Karpas-422 (cell line): ENCODE results near the gene SYTL3. TPM values are rescaled to one million over a fixed set of nuclear protein-coding genes. Genes with fewer than 3 reads are reported as not detected.

Source experiments
- DNase-seq: peaks from one replicate; pipeline ENCODE4 v3.0.0-alpha.2; 2015
- H2AFZ ChIP-seq: fragments of 200-600 bp; sonication (generic); 2 replicates; pipeline ENCODE4 v1.6.1; 2014; ENCODE audit warnings: antibody characterized with exemption, low read length, mixed read lengths
- H3K27ac ChIP-seq: fragments of 200-600 bp; sonication (generic); 2 replicates; pipeline ENCODE4 v1.5.1; 2014; ENCODE audit warnings: mild to moderate bottlenecking, low read length, moderate library complexity
- H3K27me3 ChIP-seq: fragments of 200-600 bp; sonication (generic); 2 replicates; pipeline ENCODE4 v1.6.1; 2014; ENCODE audit warnings: low read length, mixed read lengths
- H3K36me3 ChIP-seq: fragments of 200-600 bp; sonication (generic); 2 replicates; pipeline ENCODE4 v1.6.1; 2014; ENCODE audit warnings: low read length, mixed read lengths; ENCODE audit not compliant: insufficient read depth
- H3K4me1 ChIP-seq: fragments of 200-600 bp; sonication (generic); 2 replicates; pipeline ENCODE4 v1.6.1; 2014; ENCODE audit warnings: mild to moderate bottlenecking, low read length, mixed read lengths
- H3K4me2 ChIP-seq: fragments of 200-600 bp; sonication (generic); 2 replicates; pipeline ENCODE4 v1.6.1; 2014; ENCODE audit warnings: low read length, low read depth, mild to moderate bottlenecking; ENCODE audit not compliant: poor library complexity, severe bottlenecking
- H3K4me3 ChIP-seq: fragments of 200-600 bp; sonication (generic); 2 replicates; pipeline ENCODE4 v1.5.1; 2014; ENCODE audit warnings: mild to moderate bottlenecking, antibody characterized with exemption, low read length, mixed read lengths
- H3K79me2 ChIP-seq: fragments of 200-600 bp; sonication (generic); 2 replicates; pipeline ENCODE4 v1.6.1; 2014; ENCODE audit warnings: mild to moderate bottlenecking, low read length, mixed read lengths
- H3K9ac ChIP-seq: fragments of 200-600 bp; sonication (generic); 2 replicates; pipeline ENCODE4 v1.6.0; 2014; ENCODE audit warnings: low read length
- H3K9me2 ChIP-seq: fragments of 200-600 bp; sonication (generic), shearing (Covaris generic); replicated peaks from 2 replicates; pipeline ENCODE4 v1.6.0; 2014; ENCODE audit warnings: mild to moderate bottlenecking, low read length, moderate library complexity; ENCODE audit not compliant: insufficient read depth
- H3K9me3 ChIP-seq: fragments of 300-700, 200-600 bp; sonication (generic); 2 replicates; pipeline ENCODE4 v1.6.1; 2014; ENCODE audit warnings: low read length, mixed read lengths
- H4K20me1 ChIP-seq: fragments of 200-600 bp; sonication (generic); 2 replicates; pipeline ENCODE4 v1.6.1; 2014; ENCODE audit warnings: mild to moderate bottlenecking, antibody characterized with exemption, low read length, low read depth; ENCODE audit not compliant: insufficient read depth
- total RNA-seq: library from RNA; depleted of rRNA; stranded (reverse); fragments of >200 nt; shearing (Covaris generic); gene quantifications from 2 replicates; pipeline ENCODE4 v1.2.3, GENCODE V29; 2014; ENCODE audit warnings: low replicate concordance

SYTL3 gene
- total RNA-seq, 1 experiment from 2014 or later = 0.41 TPM

DNA sequence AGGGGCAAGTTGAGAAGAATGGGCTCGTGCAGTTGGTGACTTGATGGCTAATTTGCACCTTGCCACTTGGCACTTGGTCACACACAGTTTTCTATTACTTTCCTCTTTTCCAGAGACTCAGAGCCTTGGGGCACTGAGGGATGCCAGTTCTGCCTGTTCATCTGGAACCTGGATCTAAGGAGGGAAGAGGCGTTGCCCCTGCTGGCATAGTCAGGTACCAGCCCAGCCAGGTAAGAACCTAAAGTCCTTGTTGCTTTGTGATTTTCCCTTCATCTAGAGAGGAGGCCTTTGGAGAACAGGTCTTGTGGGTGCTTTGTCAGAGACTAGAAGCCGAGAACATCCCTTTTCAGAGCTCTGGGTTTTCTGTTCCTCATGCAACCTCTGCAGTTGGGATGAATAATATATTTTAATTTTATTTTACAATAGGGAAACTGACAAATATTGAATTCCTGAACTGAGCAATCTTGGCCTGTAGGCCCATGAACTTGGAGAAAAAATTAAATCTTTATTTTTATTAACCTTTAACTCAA lies 11.4 kb downstream of the SYTL3 start:
- Histone ChIP-seq H3K4me1 (no peaks in the 10 kb centered on the region), H3K9me2 (no peaks in the 10 kb centered on the region), H3K4me3 (no peak overlapping the region), H3K9ac (no peak overlapping the region), H3K4me2 (no peak overlapping the region), H3K27me3 (no peaks in the 10 kb centered on the region), H2AFZ (no peak overlapping the region), H4K20me1 (no peaks in the 10 kb centered on the region), H3K27ac (no peak overlapping the region), H3K9me3 (no peaks in the 10 kb centered on the region), H3K79me2 (no peaks in the 10 kb centered on the region), H3K36me3 (no peaks in the 10 kb centered on the region)
- no peak for DNase-seq

DNA sequence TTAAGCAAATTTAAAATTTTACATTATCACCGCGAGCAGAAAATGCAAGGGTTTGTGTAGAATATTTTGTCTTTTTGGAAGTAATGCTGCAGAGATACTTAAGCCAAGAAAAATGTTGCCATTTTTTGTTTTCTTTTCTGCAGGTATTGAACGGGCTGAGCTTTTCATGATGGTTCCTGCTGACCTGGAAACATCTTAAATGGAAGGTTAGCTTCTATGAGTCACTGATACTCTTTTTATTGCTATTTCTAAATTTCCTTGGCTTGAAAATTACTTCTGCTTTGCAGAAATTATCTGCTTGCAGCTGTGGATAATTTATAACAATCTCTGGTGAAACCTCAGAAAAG lies 12.7 kb downstream of the SYTL3 start:
- H3K9ac ChIP-seq = no peak overlapping the region
- no peaks in the 10 kb centered on the region for H3K27me3 ChIP-seq
- no peak overlapping the region for H3K4me2 ChIP-seq
- DNase-seq = no peak
- H3K4me1 ChIP-seq = no peaks in the 10 kb centered on the region
- no peaks in the 10 kb centered on the region for H3K79me2 ChIP-seq
- no peaks in the 10 kb centered on the region for H3K9me2 ChIP-seq
- no peak overlapping the region for H2AFZ ChIP-seq
- no peaks in the 10 kb centered on the region for H3K9me3 ChIP-seq
- H3K27ac ChIP-seq = no peak overlapping the region
- H3K4me3 ChIP-seq = no peak overlapping the region
- H3K36me3 ChIP-seq = no peaks in the 10 kb centered on the region
- no peaks in the 10 kb centered on the region for H4K20me1 ChIP-seq

- no peaks in the 10 kb centered on the region for H3K36me3 ChIP-seq
- no peaks in the 10 kb centered on the region for H3K4me1 ChIP-seq
- H3K4me3 ChIP-seq = no peak overlapping the region
- no peaks in the 10 kb centered on the region for H3K27me3 ChIP-seq
- no peak overlapping the region for H3K27ac ChIP-seq
- H3K9me3 ChIP-seq = no peaks in the 10 kb centered on the region
- no peaks in the 10 kb centered on the region for H3K79me2 ChIP-seq
- H3K9ac ChIP-seq = no peak overlapping the region
- no peaks in the 10 kb centered on the region for H4K20me1 ChIP-seq
- no peak overlapping the region for H2AFZ ChIP-seq
- H3K4me2 ChIP-seq = no peak overlapping the region
- no peaks in the 10 kb centered on the region for H3K9me2 ChIP-seq
- no peak for DNase-seq
Observed at GRCh38 chr6:158662954-158663624, 13.2 kb downstream of the SYTL3 start.

GRCh38 chr6:158663625-158664165 lies 13.8 kb downstream of the SYTL3 start:
- Histone ChIP-seq H3K4me3 (no peak overlapping the region), H4K20me1 (no peaks in the 10 kb centered on the region), H3K9me2 (no peaks in the 10 kb centered on the region), H3K4me2 (no peak overlapping the region), H3K27ac (no peak overlapping the region), H3K9me3 (no peaks in the 10 kb centered on the region), H3K79me2 (no peaks in the 10 kb centered on the region), H3K36me3 (no peaks in the 10 kb centered on the region), H2AFZ (no peak overlapping the region), H3K9ac (no peak overlapping the region), H3K4me1 (no peaks in the 10 kb centered on the region), H3K27me3 (no peaks in the 10 kb centered on the region)
- no peak for DNase-seq

DNA sequence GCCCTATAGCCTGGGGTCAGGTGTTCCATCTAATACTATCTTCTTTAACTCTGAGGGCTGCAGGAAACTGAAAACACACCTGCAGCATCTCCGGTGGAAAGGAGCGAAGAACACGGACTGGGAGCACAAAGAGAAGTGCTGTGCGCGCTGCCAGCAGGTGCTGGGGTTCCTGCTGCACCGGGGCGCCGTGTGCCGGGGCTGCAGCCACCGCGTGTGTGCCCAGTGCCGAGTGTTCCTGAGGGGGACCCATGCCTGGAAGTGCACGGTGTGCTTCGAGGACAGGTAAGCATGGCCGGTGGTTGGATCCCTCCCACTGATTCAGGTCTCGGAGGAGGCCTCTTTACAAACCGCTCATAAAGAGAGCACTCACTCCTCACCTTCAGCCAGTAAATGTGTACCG lies 15.5 kb downstream of the SYTL3 start:
- no peaks in the 10 kb centered on the region for H3K4me1 ChIP-seq
- H3K9ac ChIP-seq = no peak overlapping the region
- no peak overlapping the region for H3K4me3 ChIP-seq
- H4K20me1 ChIP-seq = no peaks in the 10 kb centered on the region
- H3K9me3 ChIP-seq = no peaks in the 10 kb centered on the region
- H2AFZ ChIP-seq = no peak overlapping the region
- no peaks in the 10 kb centered on the region for H3K36me3 ChIP-seq
- H3K27me3 ChIP-seq = no peaks in the 10 kb centered on the region
- H3K4me2 ChIP-seq = no peak overlapping the region
- H3K9me2 ChIP-seq = no peaks in the 10 kb centered on the region
- DNase-seq = no peak
- no peaks in the 10 kb centered on the region for H3K79me2 ChIP-seq
- H3K27ac ChIP-seq = no peak overlapping the region

GRCh38 chr6:158666628-158667359 lies 16.9 kb downstream of the SYTL3 start:
- DNase-seq = no peak
- Histone ChIP-seq H3K9ac (no peak overlapping the region), H3K9me3 (no peaks in the 10 kb centered on the region), H3K4me1 (no peaks in the 10 kb centered on the region), H2AFZ (no peak overlapping the region), H3K27ac (no peak overlapping the region), H4K20me1 (no peaks in the 10 kb centered on the region), H3K4me2 (no peak overlapping the region), H3K9me2 (no peaks in the 10 kb centered on the region), H3K79me2 (no peaks in the 10 kb centered on the region), H3K27me3 (no peaks in the 10 kb centered on the region), H3K4me3 (no peak overlapping the region), H3K36me3 (no peaks in the 10 kb centered on the region)

DNA sequence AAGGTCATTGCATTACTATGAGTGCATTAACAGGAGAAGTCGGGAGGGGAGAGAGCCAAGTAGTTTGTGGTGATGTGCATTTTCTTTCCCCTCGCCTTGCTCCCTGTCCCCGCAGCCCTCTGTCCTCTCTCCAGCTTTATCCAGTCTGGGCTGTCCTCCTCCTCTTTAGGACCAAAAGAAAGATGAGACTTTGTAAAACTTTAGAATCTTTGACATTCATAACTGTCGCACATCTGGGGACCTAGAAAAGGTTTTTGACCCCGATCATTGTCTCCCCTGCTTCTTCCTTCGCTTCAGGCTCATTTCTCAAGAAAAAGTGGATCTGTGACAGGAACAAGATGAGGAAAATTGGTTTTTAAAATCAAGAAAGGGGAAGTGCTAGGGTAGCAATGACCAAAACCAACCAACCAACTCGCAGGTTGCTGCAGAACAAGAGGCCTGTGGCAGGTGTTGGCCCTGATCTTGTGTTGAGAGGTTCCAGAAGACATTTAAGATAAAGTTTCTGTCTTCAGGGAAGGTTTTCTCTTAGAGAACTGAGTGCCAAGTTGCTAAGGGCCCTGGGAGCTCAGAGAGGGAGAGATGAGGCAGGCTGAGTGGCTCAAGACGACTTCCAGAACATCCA lies 17.6 kb downstream of the SYTL3 start:
- Histone ChIP-seq H3K36me3 (no peaks in the 10 kb centered on the region), H3K27me3 (no peaks in the 10 kb centered on the region), H3K4me1 (no peaks in the 10 kb centered on the region), H3K9me2 (no peaks in the 10 kb centered on the region), H3K79me2 (no peaks in the 10 kb centered on the region), H3K9me3 (no peaks in the 10 kb centered on the region), H3K27ac (no peak overlapping the region), H3K4me2 (no peak overlapping the region), H3K4me3 (no peak overlapping the region), H4K20me1 (no peaks in the 10 kb centered on the region), H3K9ac (no peak overlapping the region), H2AFZ (no peak overlapping the region)
- DNase-seq = no peak

- no peak overlapping the region for H3K4me2 ChIP-seq
- no peak for DNase-seq
- H3K4me3 ChIP-seq = no peak overlapping the region
- no peak overlapping the region for H3K9ac ChIP-seq
- no peaks in the 10 kb centered on the region for H3K9me3 ChIP-seq
- H3K36me3 ChIP-seq = no peaks in the 10 kb centered on the region
- no peaks in the 10 kb centered on the region for H3K9me2 ChIP-seq
- H3K27me3 ChIP-seq = no peaks in the 10 kb centered on the region
- no peak overlapping the region for H2AFZ ChIP-seq
- no peaks in the 10 kb centered on the region for H3K79me2 ChIP-seq
- H3K27ac ChIP-seq = no peak overlapping the region
- H4K20me1 ChIP-seq = no peaks in the 10 kb centered on the region
- no peaks in the 10 kb centered on the region for H3K4me1 ChIP-seq
Observed at GRCh38 chr6:158668707-158669103, 18.9 kb downstream of the SYTL3 start.
